Measurements from ENCODE around the gene TRPV3.

Gene TRPV3

GRCh38 chr17:3546997-3547396 is 10.6 kb downstream of the TRPV3 start:
- TF ChIP-seq ZIC2 (tag by site-specific recombination; IDR thresholded peaks at IDR 0.05): no peak
- TF ChIP-seq ZNF624 (tag by site-specific recombination; IDR thresholded peaks at IDR 0.05): no peak
- no peak for TF ChIP-seq ZNF24 (tag by site-specific recombination; IDR thresholded peaks at IDR 0.05)
- TF ChIP-seq TRIM28 (IDR thresholded peaks at IDR 0.05; ENCODE audit: borderline replicate concordance, low read length): no peak
- no peak for TF ChIP-seq HOXA7 (CRISPR knock-in tag; IDR thresholded peaks at IDR 0.05; ENCODE audit: borderline replicate concordance)
- no peak for TF ChIP-seq ZNF26 (tag by site-specific recombination; IDR thresholded peaks at IDR 0.05)
- TF ChIP-seq ZBTB17 (tag by site-specific recombination; IDR thresholded peaks at IDR 0.05): no peak
- no peak for TF ChIP-seq ZNF704 (tag by site-specific recombination; IDR thresholded peaks at IDR 0.05)
- TF ChIP-seq ZNF792 (tag by site-specific recombination; IDR thresholded peaks at IDR 0.05): no peak
- TF ChIP-seq ZNF48 (tag by site-specific recombination; IDR thresholded peaks at IDR 0.05): no peak
- no peak for TF ChIP-seq ZNF391 (tag by site-specific recombination; IDR thresholded peaks at IDR 0.05; ENCODE audit: borderline replicate concordance, low read depth)
- no peak for TF ChIP-seq MZF1 (tag by site-specific recombination; IDR thresholded peaks at IDR 0.05; ENCODE audit: borderline replicate concordance)
- no peak for TF ChIP-seq PRDM1 (tag by site-specific recombination; IDR thresholded peaks at IDR 0.05)
- no peak for TF ChIP-seq ZNF394 (tag by site-specific recombination; IDR thresholded peaks at IDR 0.05; ENCODE audit: borderline replicate concordance)
- no peak for TF ChIP-seq ZBTB21 (tag by site-specific recombination; IDR thresholded peaks at IDR 0.05)
- no peaks in the 10 kb centered on the region for H3K36me3 ChIP-seq (ENCODE audit: control insufficient read depth in 2 of 2, insufficient read depth in 1 of 2, low read length in 2 of 2)
- no peak overlapping the region for H3K4me3 ChIP-seq (ENCODE audit: low read depth, low read length)
- H3K27ac ChIP-seq (ENCODE audit: extremely low read depth, low read depth, low read length): no peak overlapping the region
- H3K9me3 ChIP-seq (ENCODE audit: control insufficient read depth, insufficient read depth, low read depth, low read length): no peaks in the 10 kb centered on the region
- no peaks in the 10 kb centered on the region for H3K4me1 ChIP-seq (ENCODE audit: control insufficient read depth, insufficient read depth, low read length)
- POLR2A ChIA-PET: interaction anchor here (0.7 kb wide), 1 partner anchor 288 kb away, joined by 8 read pairs; no protein-coding TSS in a partner anchor
- CTCF ChIA-PET: no interaction called here

GRCh38 chr17:3546521-3546920 is 11.1 kb downstream of the TRPV3 start:
- ChIA-PET CTCF (interaction anchor here (0.6 kb wide), 1 partner anchor 291 kb away, joined by 5 read pairs; no protein-coding TSS in a partner anchor), POLR2A (interaction anchor here (0.7 kb wide), 1 partner anchor 288 kb away, joined by 8 read pairs; no protein-coding TSS in a partner anchor)
- H3K4me1 ChIP-seq (ENCODE audit: control insufficient read depth, insufficient read depth, low read length): no peaks in the 10 kb centered on the region
- no peaks in the 10 kb centered on the region for H3K9me3 ChIP-seq (ENCODE audit: control insufficient read depth, insufficient read depth, low read depth, low read length)
- no peaks in the 10 kb centered on the region for H3K36me3 ChIP-seq (ENCODE audit: control insufficient read depth in 2 of 2, insufficient read depth in 1 of 2, low read length in 2 of 2)
- H3K27ac ChIP-seq (ENCODE audit: extremely low read depth, low read depth, low read length): no peak overlapping the region
- no peak overlapping the region for H3K4me3 ChIP-seq (ENCODE audit: low read depth, low read length)
- TF ChIP-seq GLIS1 (tag by site-specific recombination; IDR thresholded peaks at IDR 0.05) (peak; percentile 22; the same call in 1 of the 2 replicates), ZNF585B (tag by site-specific recombination; IDR thresholded peaks at IDR 0.05) (no peak)

GRCh38 chr17:3545151-3545550 is 12.5 kb downstream of the TRPV3 start:
- ChIA-PET POLR2A (no interaction called here), CTCF (interaction anchor here (0.7 kb wide), 1 partner anchor 282 kb away, joined by 4 read pairs; no protein-coding TSS in a partner anchor)
- Histone ChIP-seq H3K36me3 (ENCODE audit: control insufficient read depth in 2 of 2, insufficient read depth in 1 of 2, low read length in 2 of 2) (no peaks in the 10 kb centered on the region), H3K4me3 (ENCODE audit: low read depth, low read length) (no peak overlapping the region), H3K4me1 (ENCODE audit: control insufficient read depth, insufficient read depth, low read length) (no peaks in the 10 kb centered on the region), H3K27ac (ENCODE audit: extremely low read depth, low read depth, low read length) (no peak overlapping the region), H3K9me3 (ENCODE audit: control insufficient read depth, insufficient read depth, low read depth, low read length) (no peaks in the 10 kb centered on the region)
- TF ChIP-seq ZNF768 (tag by site-specific recombination; IDR thresholded peaks at IDR 0.05): no peak
- TF ChIP-seq BCL6B (tag by site-specific recombination; IDR thresholded peaks at IDR 0.05): no peak
- no peak for TF ChIP-seq OSR2 (tag by site-specific recombination; IDR thresholded peaks at IDR 0.05)
- no peak for TF ChIP-seq ZNF544 (tag by site-specific recombination; IDR thresholded peaks at IDR 0.05)
- TF ChIP-seq GLI2 (tag by site-specific recombination; IDR thresholded peaks at IDR 0.05; ENCODE audit: borderline replicate concordance, low read depth): no peak
- no peak for TF ChIP-seq ZNF18 (tag by site-specific recombination; IDR thresholded peaks at IDR 0.05)
- no peak for TF ChIP-seq ZNF639 (tag by site-specific recombination; IDR thresholded peaks at IDR 0.05)
- no peak for TF ChIP-seq ZNF140 (tag by site-specific recombination; IDR thresholded peaks at IDR 0.05)

Data from HEK293 (cell line).